HG03520 (cell line): ENCODE results near the gene TMIGD2.

Experiments
- ATAC-seq: cut with Tn5 transposase; IDR thresholded peaks from one replicate; pipeline ENCODE4 v1.9.1; 2021; ENCODE audit warnings: mild to moderate bottlenecking, moderate library complexity; ENCODE audit not compliant: unreplicated experiment

Gene TMIGD2

DNA sequence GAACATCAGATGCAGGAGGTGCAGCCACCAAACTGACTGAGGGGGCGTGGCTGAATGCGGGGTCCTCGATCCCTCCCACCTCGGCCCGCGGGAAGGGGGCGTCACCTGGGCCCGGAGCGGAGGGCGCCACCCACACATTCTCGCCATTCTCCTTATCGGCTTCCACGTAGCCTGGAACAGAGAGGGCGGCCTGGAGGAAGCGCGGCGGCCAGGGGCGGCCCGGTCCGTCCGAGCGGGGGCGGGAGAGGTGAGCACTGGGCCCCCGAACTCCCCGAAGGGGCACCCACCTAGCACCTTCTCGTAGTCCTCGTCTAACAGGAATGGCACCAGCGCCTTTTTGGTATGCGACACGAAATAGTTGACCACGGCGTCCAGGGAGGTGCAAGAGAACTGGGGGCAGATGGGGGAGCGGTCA is 24.7 kb upstream of the TMIGD2 start:
- ATAC-seq, result no peak

DNA sequence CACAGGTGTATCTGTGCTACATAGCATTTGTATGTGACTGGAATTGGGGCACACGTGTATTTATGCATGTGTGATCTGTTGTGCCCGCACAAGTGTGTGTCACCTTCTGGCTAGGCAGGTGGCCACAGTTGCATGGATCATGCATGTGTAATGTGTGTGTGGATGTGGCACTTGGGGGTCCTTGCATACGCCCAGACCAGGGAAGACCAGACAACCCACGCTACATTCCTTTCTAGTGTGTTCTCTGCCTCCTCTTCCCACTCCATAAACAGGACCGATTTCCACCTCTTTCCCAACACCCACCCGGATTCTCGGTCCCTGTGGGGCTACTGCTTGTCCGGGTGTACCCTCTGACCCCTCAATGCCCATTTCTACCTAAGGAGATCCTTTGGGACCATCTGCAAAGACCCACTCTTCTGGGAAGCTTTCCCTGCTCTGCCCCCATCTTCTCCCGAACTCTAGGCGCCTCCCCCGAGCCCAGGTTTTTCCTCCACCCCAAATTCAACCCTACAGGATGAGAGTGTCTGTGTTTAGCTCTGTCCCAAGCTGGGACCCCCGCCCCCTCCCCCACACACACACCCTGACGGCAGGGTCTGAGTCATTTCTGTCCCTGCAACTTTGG is 24.1 kb upstream of the TMIGD2 start:
- no peak for ATAC-seq

GRCh38 chr19:4324228-4324627 is 22.0 kb upstream of the TMIGD2 start:
- ATAC-seq, result no peak

GRCh38 chr19:4323692-4324091 is 21.5 kb upstream of the TMIGD2 start:
- no peak for ATAC-seq

DNA sequence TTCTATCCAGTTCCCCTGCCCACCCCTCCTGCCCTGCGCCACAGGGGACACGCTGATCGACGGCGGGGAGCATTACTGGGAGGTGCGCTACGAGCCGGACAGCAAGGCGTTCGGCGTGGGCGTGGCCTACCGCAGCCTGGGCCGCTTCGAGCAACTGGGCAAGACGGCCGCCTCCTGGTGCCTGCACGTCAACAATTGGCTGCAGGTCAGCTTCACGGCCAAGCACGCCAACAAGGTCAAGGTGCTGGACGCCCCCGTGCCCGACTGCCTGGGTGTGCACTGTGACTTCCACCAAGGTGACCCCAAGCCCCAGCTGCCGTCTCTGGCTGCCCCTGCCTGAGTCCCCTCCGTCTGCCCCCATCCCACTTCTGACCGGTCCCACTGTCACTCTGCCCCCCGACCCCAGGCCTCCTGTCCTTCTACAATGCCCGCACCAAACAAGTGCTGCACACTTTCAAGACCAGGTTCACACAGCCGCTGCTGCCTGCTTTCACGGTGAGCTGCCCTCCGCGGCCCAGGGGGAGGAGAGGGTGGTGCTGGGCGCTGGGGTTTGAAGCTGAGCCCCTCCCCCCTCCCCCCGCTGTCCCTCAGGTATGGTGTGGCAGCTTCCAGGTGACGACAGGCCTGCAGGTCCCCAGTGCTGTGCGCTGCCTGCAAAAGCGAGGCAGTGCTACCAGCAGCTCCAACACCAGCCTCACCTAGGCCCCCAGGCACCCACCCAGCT is 20.9 kb upstream of the TMIGD2 start:
- ATAC-seq, result no peak

GRCh38 chr19:4320419-4320818 is 18.2 kb upstream of the TMIGD2 start:
- no peak for ATAC-seq

GRCh38 chr19:4319067-4319718 is 17.0 kb upstream of the TMIGD2 start:
- ATAC-seq, result no peak

DNA sequence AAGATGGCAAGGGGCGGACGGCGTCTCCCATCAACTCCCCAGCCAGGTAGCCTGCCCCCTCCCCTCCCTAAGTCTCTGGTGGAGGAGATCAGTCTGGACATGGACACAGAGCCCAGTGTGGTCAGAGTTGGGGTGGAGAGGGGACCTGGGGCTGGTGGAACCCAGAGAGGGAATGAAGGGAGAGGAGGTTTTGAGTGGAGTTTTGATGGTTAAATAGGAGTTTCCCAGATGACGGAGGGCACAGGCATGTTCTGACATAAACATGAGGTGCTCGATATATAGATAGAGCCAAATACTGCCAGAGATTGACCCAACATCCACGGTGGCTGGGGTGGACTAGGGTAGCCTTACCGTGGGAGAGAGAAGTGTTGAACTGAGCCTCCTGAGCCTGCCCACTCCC is 16.3 kb upstream of the TMIGD2 start:
- no peak for ATAC-seq

- ATAC-seq, result no peak
Observed at GRCh38 chr19:4316956-4317355, 14.8 kb upstream of the TMIGD2 start.

- ATAC-seq, result no peak
Observed at GRCh38 chr19:4313847-4314490, 11.8 kb upstream of the TMIGD2 start.

DNA sequence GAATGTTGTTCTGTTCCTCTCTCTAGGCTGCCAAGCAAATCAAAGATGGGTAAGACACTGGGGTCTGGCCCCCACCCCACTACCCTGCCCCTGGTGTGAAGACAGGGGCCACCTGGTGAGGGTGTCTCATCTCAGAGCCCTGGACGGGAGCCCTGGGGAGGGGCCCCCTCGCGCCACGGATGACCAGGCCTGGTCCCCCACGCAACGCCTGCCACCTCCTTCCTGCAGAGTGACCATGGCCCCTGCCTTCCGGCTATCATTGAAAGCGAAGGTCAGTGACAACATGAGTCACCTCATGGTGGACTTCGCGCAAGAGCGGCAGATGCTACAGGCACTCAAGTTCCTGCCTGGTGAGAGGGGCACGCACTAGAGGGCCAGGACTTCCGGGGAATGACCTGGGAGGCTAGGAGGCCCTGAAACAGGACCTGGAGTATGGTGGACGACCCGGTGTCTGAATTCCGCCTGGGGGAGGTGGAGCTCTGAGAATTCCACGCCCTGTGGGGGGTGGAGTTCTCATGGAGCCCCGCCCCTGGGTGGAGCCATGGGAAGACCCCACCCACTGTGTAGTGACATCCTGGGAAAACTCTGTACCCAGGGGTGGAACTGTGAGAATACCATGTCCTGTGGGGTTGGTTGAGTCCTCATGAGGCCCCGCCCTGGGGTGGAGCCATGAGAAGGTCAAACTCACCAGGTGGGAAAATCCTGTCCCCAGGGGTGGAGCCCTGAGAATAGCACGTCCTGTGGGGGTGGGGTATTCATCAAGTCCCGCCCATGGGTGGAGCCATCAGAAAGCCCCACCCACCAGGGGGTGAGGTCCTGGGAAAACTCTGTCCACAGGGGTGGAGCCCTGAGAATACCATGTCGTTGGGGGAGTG is 8.3 kb upstream of the TMIGD2 start:
- no peak for ATAC-seq

DNA sequence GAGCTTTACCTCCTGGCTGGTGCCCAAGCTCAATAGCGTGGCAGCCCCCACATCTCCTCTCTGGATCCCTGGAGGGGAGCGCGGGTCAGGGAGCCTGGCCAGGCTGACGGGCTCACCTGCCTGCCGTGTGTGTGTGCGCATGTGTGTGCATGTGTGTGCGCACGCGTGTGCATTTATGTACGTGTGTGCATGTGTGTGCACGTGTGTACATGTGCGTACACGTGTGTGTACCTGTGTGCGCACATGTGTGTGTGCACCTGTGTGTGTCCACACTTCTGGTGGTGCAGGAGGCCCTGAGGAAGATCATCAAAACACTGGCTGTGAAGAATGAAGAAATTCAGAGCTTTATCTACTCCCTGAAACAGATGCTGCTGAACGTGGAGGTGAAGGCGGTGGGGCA is 3.5 kb upstream of the TMIGD2 start:
- ATAC-seq, result no peak

DNA sequence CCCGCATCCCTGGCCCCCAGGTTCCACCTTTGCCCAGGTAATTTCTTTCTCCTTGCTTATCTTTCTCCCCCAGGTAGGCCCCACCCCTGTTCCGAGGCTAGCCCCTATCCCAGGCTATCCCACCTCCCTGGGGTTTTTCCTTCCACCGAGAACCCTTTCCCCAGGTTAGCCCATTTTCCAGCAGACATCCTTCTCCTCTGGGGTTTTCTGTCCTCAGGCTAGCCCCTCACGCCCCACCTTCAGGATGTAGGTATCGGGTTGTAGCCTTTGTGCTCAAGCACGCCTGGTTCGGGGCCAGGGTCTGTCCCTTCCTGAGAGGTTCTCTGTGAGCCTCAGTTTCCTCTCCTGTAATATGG is 3.0 kb upstream of the TMIGD2 start:
- no peak for ATAC-seq

DNA sequence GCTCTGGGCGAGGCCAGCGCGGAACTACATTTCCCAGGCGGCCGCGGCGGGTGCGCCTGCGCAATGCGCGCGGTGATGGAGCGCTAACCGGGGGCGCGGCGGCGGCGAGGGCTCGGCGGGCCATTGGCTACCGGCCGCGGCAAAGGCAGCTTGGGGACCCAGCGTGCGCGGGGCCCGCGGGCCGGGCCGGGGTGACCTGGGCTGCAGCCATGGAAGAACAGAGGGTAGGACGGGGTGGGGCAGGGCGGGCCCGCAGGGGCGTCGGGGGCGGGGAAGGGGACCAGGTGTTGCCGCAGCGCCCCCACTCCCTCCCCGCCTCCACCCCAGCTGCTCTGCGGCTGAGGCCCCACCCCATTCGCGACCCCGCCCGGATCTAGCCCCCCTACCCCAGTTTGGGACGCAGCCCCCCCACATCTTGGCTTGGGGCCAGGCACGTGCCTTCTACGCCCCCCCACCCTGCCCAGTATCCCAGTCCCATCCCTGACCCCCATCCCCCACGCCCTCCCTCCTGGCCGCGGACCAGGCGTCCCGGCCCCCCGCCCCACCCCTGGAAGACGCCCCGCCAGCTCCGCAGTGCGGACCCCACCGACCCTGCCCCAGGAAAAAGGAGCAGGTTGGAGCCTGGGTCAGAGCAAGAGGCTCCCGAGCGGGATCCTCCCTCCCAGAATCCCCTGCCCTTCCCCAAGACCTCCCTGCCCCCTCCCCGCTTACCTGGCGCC is 2.5 kb upstream of the TMIGD2 start, which contains the start of gene FSD1:
Gene FSD1 (plus strand): TSS at position 61 of the 719 bp plus-strand sequence. CDS start 149 bp downstream, at position 210.
- ATAC-seq, result no peak

GRCh38 chr19:4303819-4304537 is 1.8 kb upstream of the TMIGD2 start:
- no peak for ATAC-seq

DNA sequence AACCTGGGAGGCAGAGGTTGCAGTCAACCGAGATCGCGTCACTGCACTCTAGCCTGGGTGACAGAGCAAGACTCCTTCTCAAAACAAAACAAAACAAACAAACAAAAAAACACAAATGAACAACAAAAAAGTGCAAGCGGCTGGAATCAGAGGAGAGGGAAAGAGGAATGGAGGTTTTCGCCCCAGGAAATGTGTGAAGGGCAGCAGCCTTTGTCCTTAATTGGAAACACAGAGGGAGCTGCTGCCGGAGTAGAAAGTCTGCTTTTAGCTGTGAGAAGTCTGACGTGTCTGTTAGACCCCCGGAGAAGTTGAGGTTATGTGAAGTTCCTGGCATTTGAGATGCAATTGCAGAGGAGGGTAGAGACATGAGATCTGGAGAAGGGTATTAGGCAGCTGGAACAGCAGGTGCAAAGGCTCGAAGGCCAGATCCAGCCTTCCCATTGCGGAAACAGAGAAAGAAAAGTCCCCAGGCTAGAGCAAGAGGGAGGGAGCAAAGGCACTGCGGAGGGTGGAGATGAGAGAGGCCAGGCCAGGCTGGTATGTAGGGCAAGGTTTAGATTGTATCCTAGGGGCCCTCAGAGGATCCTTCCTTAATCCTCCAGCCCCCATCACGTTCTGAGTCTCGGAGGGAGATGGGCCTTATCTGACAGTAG is 473 bp downstream of the TMIGD2 start:
- ATAC-seq, result no peak

DNA sequence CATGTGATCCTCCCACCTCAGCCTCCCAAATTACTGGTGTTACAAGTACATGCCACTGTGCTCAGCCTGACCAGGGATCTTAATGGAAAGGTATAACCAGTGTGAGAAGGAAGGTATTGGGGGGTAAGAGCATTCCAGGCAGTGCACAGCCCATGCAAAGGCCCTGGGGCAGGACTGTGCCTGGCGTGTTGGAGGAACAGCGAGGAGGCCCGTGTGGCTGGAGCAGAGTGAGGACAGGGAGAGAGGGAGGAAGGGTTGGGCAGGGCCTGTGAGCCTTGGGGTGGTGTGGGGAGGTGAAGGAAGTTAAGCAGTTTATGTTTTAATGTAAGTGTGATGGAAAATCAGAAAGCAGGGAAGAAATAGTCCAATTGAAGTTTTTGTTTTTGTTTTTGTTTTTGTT is 1.6 kb downstream of the TMIGD2 start:
- no peak for ATAC-seq

- no peak for ATAC-seq
Observed at GRCh38 chr19:4298810-4299550, 3.2 kb downstream of the TMIGD2 start.
